HepG2 (cell line): Measurements from ENCODE around the gene FRMD4A. TPM values are rescaled to one million over a fixed set of nuclear protein-coding genes. Genes with fewer than 3 reads are reported as not detected.

ENCODE experiments used
- ATAC-seq: fragments of 200-7000 bp; cut with Tn5 transposase; 3 replicates; pipeline ENCODE4 v1.9.1; 2020; ENCODE audit warnings: mild to moderate bottlenecking, moderate library complexity
- BruUV-seq: library from RNA; stranded (reverse); fragments of 400-500 nt; replicated peaks from 2 replicates; lab custom pipeline; 2021; lab: Mats Ljungman, UMichigan
- CTCF ChIA-PET: fragments of 300-600 bp; formaldehyde crosslinking; extraction: SDS; loops from one replicate; lab custom pipeline; 2021; ENCODE audit warnings: low total read pairs, inconsistent platforms, low intra/inter-chr PET ratio; lab: Yijun Ruan, JAX
- POLR2A ChIA-PET: fragments of 350-600 bp; sonication (Branson Sonifier 250); formaldehyde crosslinking; loops from one replicate; lab custom pipeline; 2020; ENCODE audit warnings: antibody characterized with exemption, inconsistent platforms; lab: Yijun Ruan, JAX
- DNase-seq: peaks from one replicate; pipeline ENCODE4 v3.0.0-alpha.2; 2015; ENCODE audit warnings: low spot score
- FAIRE-seq: peaks from 3 replicates; lab custom pipeline; 2011; peaks lifted over from hg19 to GRCh38; lab: Jason Lieb, UNC
- H2AFZ ChIP-seq: one replicate; pipeline ENCODE4 v1.6.1; 2011; ENCODE audit warnings: low read length, inconsistent platforms
- H3K27ac ChIP-seq: fragments of 300-600 bp; 3 replicates; pipeline ENCODE4 v1.8.0; 2011; ENCODE audit warnings: mixed run types, mild to moderate bottlenecking, mixed read lengths, low read length, inconsistent platforms; ENCODE audit not compliant: insufficient read depth; ENCODE audit errors: extremely low read length
- H3K27me3 ChIP-seq, 2 experiments: fragments of 200-600 bp in 1 of 2; 2 replicates in 1 of 2; 3 replicates in 1 of 2; pipeline versions ENCODE4 v1.6.0 to v1.8.0; 2011; ENCODE audit warnings: low read length in 2 of 2, mild to moderate bottlenecking in 2 of 2, moderate library complexity in 2 of 2, inconsistent platforms in 1 of 2; ENCODE audit not compliant: insufficient read depth in 2 of 2, control insufficient read depth in 1 of 2
- H3K36me3 ChIP-seq, 2 experiments: fragments of 200-600 bp in 1 of 2; replicated peaks in 1 of 2; 2 replicates in 1 of 2; 3 replicates in 1 of 2; pipeline versions ENCODE4 v1.5.1 to v1.8.0; 2011; ENCODE audit warnings: low read length in 2 of 2, inconsistent platforms in 1 of 2; ENCODE audit not compliant: insufficient read depth in 2 of 2, control insufficient read depth in 1 of 2
- H3K4me1 ChIP-seq: 2 replicates; pipeline ENCODE4 v1.5.1; 2012; ENCODE audit warnings: low read length, inconsistent platforms; ENCODE audit not compliant: insufficient read depth
- H3K4me2 ChIP-seq: 2 replicates; pipeline ENCODE4 v1.6.0; 2011; ENCODE audit warnings: low read depth, low read length, inconsistent platforms
- H3K4me3 ChIP-seq, 3 experiments: fragments of 200-600 bp in 1 of 3; sonication (generic), shearing (Covaris generic) in 1 of 3; replicated peaks in 1 of 3; 2 replicates each; pipeline ENCODE4 v1.5.1; 2011 to 2016; ENCODE audit warnings: low read length in 3 of 3, inconsistent platforms in 2 of 3, low read depth in 2 of 3, mild to moderate bottlenecking in 2 of 3, control low read depth in 1 of 3, mixed read lengths in 1 of 3; ENCODE audit not compliant: insufficient read depth in 1 of 3
- H3K79me2 ChIP-seq: one replicate; pipeline ENCODE4 v1.6.1; 2011; ENCODE audit warnings: low read length, inconsistent platforms; ENCODE audit not compliant: insufficient read depth
- H3K9ac ChIP-seq: 2 replicates; pipeline ENCODE4 v1.6.0; 2011; ENCODE audit warnings: mild to moderate bottlenecking, low read depth, low read length, inconsistent platforms; ENCODE audit not compliant: insufficient read depth
- H3K9me3 ChIP-seq: 2 replicates; pipeline ENCODE4 v1.5.1; 2012; ENCODE audit warnings: mild to moderate bottlenecking, low read length
- H4K20me1 ChIP-seq: 2 replicates; pipeline ENCODE4 v1.6.0; 2011; ENCODE audit warnings: inconsistent platforms, mild to moderate bottlenecking, low read length, moderate library complexity; ENCODE audit not compliant: insufficient read depth
- HNRNPH1 ChIP-seq: fragments of 200-400 bp; formaldehyde crosslinking; optimal IDR thresholded peaks from 2 replicates; pipeline ENCODE3; 2017; ENCODE audit warnings: mild to moderate bottlenecking, low read depth, low read length
- IRX3 ChIP-seq: sonication (generic); formaldehyde crosslinking; IDR thresholded peaks from 2 replicates; pipeline ENCODE4 v1.8.1; 2023; ENCODE audit warnings: mild to moderate bottlenecking, low read depth, missing genetic modification reagents, borderline replicate concordance
- KAT8 ChIP-seq: IDR thresholded peaks from 2 replicates; pipeline ENCODE4 v1.6.1; 2016; ENCODE audit warnings: missing genetic modification reagents, missing compliant biosample characterization
- MEIS2 ChIP-seq: sonication (generic); formaldehyde crosslinking; IDR thresholded peaks from 2 replicates; pipeline ENCODE4 v1.9.0; 2021; ENCODE audit warnings: mild to moderate bottlenecking, missing genetic modification reagents
- NBN ChIP-seq: fragments of 450-650 bp; conservative IDR thresholded peaks from 2 replicates; pipeline ENCODE4 v1.6.1; 2017
- RFXANK ChIP-seq: IDR thresholded peaks from 2 replicates; pipeline ENCODE4 v1.6.1; 2016
- TBX2 ChIP-seq: sonication (generic); formaldehyde crosslinking; IDR thresholded peaks from 2 replicates; pipeline ENCODE4 v1.5.0; 2020; ENCODE audit warnings: missing genetic modification reagents, mild to moderate bottlenecking, borderline replicate concordance
- TRIM24 ChIP-seq: sonication (generic); formaldehyde crosslinking; IDR thresholded peaks from 2 replicates; pipeline ENCODE4 v1.8.0; 2022; ENCODE audit warnings: mild to moderate bottlenecking, missing genetic modification reagents
- ZNF329 ChIP-seq: sonication (generic); formaldehyde crosslinking; IDR thresholded peaks from 2 replicates; pipeline ENCODE4 v1.9.0; 2021; ENCODE audit warnings: low read depth, mild to moderate bottlenecking, missing genetic modification reagents
- ZNF839 ChIP-seq: sonication (generic); formaldehyde crosslinking; IDR thresholded peaks from 2 replicates; pipeline ENCODE4 v1.4.0; 2020; ENCODE audit warnings: missing genetic modification reagents, mild to moderate bottlenecking, borderline replicate concordance
- ZNF879 ChIP-seq: sonication (generic); formaldehyde crosslinking; IDR thresholded peaks from 2 replicates; pipeline ENCODE4 v1.8.1; 2023; ENCODE audit warnings: missing genetic modification reagents
- ZSCAN20 ChIP-seq: sonication (generic); formaldehyde crosslinking; IDR thresholded peaks from 2 replicates; pipeline ENCODE4 v1.4.0; 2020; ENCODE audit warnings: missing genetic modification reagents, mild to moderate bottlenecking, borderline replicate concordance
- WGBS: methylation state at CpG from one replicate; pipeline ENCODE4 v1.1.6; 2017; ENCODE audit warnings: low lambda C conversion rate; 5-methylcytosine and 5-hydroxymethylcytosine counted together
- in situ Hi-C: cut with HindIII; loops from 2 replicates; pipeline ENCODE4 v1.10.0; 2017; ENCODE audit warnings: low pct_unique_long_range_greater_than_20kb; ENCODE audit not compliant: extremely low pct_ligation_motif_present
- intact Hi-C: fragments of 100-400 bp; cut with micrococcal nuclease; formaldehyde crosslinking; loops from one replicate; pipeline ENCODE4 v1.10.0; 2022; ENCODE audit not compliant: unreplicated experiment
- polyA plus RNA-seq, 8 experiments: library from polyadenylated mRNA; depleted of rRNA in 3 of 8; stranded (reverse) in 7 of 8; unstranded in 1 of 8; fragments of >200 nt; fragmentation: Illumina TruSeq in 4 of 8; extraction: Trizol in 4 of 8; gene quantifications; 2 replicates each; pipeline versions ENCODE4 v1.2.1 to v1.2.3, GENCODE V29; 2011 to 2016; ENCODE audit warnings: low read depth in 4 of 8, missing spikeins in 1 of 8, mixed read lengths in 1 of 8; ENCODE audit not compliant: insufficient read depth in 1 of 8
- total RNA-seq, 5 experiments: library from RNA; depleted of rRNA; stranded (reverse); fragments of >200 nt; fragmentation: Illumina TruSeq; extraction: Trizol; gene quantifications; 2 replicates each; pipeline ENCODE4 v1.2.3, GENCODE V29; 2016; ENCODE audit warnings: low read depth in 1 of 5
- TF ChIP-seq, protein P1 (sequence below), 2 experiments: sonication (generic) in 1 of 2; formaldehyde crosslinking in 1 of 2; IDR thresholded peaks; 2 replicates each; pipeline versions ENCODE4 v1.4.0 to v1.6.1; 2018 to 2020; ENCODE audit warnings: missing genetic modification reagents in 2 of 2, borderline replicate concordance in 1 of 2, low read depth in 1 of 2, mild to moderate bottlenecking in 1 of 2, missing biosample characterization in 1 of 2
- TF ChIP-seq, protein P2 (sequence below): sonication (generic); formaldehyde crosslinking; IDR thresholded peaks from 2 replicates; pipeline ENCODE4; 2020; ENCODE audit warnings: missing genetic modification reagents, mild to moderate bottlenecking, borderline replicate concordance
- TF ChIP-seq, protein P3 (sequence below): sonication (generic); formaldehyde crosslinking; conservative IDR thresholded peaks from 2 replicates; pipeline ENCODE4 v1.4.0; 2020; ENCODE audit warnings: missing genetic modification reagents
- TF ChIP-seq, protein P4 (sequence below): IDR thresholded peaks from 2 replicates; pipeline ENCODE4 v1.6.1; 2016; ENCODE audit warnings: mild to moderate bottlenecking, missing biosample characterization, missing genetic modification reagents

FRMD4A gene
- total and polyA plus RNA-seq, 2 of the 13 experiments (the other 11 are each of a cell fraction or from before 2014, with no cell fraction given): 0.09 to 0.26 TPM

DNA sequence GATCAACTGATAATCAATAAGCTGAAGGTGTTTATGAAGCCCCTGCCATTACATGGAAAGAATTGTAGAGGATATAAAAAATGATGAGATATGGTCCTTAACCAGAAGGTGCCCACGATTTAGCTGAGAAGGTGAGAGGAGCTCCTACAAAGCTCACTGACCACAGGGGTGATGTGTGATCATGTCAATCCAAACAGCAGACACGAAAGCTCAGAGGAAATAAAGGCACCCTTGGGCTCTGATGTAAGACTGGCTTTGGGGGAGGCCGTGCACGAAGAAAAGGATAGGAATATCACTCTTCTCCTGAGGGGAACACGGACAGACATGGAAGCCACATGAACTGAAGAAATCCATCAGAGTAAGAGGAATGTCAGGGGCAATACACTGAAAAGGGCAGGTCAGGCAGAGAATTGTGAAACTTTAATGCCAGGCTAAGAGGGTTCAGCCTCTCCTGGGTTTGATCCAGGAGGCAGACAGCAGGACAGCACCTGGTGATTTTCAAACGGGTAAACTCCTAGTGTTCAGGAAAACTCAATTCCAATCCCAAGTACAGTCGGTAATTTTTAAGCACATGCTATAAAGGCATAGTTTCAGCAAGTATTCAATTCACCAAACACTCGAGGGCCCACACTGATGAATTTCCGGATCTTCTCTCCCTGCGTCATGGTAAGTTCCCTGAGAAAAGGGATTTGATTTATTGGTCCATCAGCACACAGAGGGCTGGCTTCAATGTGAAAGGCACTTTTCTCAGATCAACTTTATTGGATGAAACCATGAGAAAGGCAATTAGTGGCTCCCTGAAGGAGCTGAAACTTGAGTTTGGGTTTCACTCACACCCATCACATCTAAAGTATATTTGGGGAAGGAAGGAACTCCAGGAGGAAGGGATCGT lies 580.2 kb downstream of the FRMD4A start:
- ChIA-PET CTCF (no interaction called here), POLR2A (no interaction called here)
- FAIRE-seq (no peak), DNase-seq (no peak), ATAC-seq (no peak)
- Histone ChIP-seq H3K27me3 (peaks cover 2 to 4% of the 10 kb centered on the region in 2 experiments; a peak in 2 of 5 replicates), H3K79me2 (no peaks in the 10 kb centered on the region), H3K4me1 (no peaks in the 10 kb centered on the region; the same call in 1 of the 2 replicates), H3K36me3 (no peaks in the 10 kb centered on the region), H3K27ac (no peak overlapping the region), H4K20me1 (no peaks in the 10 kb centered on the region), H3K9me3 (no peaks in the 10 kb centered on the region), H2AFZ (no peak overlapping the region), H3K4me2 (no peak overlapping the region), H3K9ac (no peak overlapping the region), H3K4me3 (no peak overlapping the region)
- in situ Hi-C loops (no loop called here), intact Hi-C loops (no loop called here)
- 41% methylated on average over 11 of the region's 11 CpGs for WGBS
- BruUV-seq: no TSS peak
- TF ChIP-seq, protein P1, sequence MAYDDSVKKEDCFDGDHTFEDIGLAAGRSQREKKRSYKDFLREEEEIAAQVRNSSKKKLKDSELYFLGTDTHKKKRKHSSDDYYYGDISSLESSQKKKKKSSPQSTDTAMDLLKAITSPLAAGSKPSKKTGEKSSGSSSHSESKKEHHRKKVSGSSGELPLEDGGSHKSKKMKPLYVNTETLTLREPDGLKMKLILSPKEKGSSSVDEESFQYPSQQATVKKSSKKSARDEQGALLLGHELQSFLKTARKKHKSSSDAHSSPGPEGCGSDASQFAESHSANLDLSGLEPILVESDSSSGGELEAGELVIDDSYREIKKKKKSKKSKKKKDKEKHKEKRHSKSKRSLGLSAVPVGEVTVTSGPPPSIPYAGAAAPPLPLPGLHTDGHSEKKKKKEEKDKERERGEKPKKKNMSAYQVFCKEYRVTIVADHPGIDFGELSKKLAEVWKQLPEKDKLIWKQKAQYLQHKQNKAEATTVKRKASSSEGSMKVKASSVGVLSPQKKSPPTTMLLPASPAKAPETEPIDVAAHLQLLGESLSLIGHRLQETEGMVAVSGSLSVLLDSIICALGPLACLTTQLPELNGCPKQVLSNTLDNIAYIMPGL (CRISPR knock-in tag; IDR thresholded peaks at IDR 0.05; ENCODE audit: borderline replicate concordance in 1 of 2, low read depth in 1 of 2): no peak
- TF ChIP-seq KAT8 (CRISPR knock-in tag) (no peak), HNRNPH1 (no peak), ZNF879 (CRISPR knock-in tag) (no peak), ZNF329 (no peak), RFXANK (CRISPR knock-in tag) (no peak), ZSCAN20 (CRISPR knock-in tag) (no peak), TBX2 (CRISPR knock-in tag) (no peak), ZNF839 (no peak), IRX3 (CRISPR knock-in tag) (no peak), MEIS2 (CRISPR knock-in tag) (no peak), TRIM24 (CRISPR knock-in tag) (no peak), NBN (no peak)
- TF ChIP-seq, protein P2, sequence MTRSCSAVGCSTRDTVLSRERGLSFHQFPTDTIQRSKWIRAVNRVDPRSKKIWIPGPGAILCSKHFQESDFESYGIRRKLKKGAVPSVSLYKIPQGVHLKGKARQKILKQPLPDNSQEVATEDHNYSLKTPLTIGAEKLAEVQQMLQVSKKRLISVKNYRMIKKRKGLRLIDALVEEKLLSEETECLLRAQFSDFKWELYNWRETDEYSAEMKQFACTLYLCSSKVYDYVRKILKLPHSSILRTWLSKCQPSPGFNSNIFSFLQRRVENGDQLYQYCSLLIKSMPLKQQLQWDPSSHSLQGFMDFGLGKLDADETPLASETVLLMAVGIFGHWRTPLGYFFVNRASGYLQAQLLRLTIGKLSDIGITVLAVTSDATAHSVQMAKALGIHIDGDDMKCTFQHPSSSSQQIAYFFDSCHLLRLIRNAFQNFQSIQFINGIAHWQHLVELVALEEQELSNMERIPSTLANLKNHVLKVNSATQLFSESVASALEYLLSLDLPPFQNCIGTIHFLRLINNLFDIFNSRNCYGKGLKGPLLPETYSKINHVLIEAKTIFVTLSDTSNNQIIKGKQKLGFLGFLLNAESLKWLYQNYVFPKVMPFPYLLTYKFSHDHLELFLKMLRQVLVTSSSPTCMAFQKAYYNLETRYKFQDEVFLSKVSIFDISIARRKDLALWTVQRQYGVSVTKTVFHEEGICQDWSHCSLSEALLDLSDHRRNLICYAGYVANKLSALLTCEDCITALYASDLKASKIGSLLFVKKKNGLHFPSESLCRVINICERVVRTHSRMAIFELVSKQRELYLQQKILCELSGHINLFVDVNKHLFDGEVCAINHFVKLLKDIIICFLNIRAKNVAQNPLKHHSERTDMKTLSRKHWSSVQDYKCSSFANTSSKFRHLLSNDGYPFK (CRISPR knock-in tag): no peak
- TF ChIP-seq, protein P3, sequence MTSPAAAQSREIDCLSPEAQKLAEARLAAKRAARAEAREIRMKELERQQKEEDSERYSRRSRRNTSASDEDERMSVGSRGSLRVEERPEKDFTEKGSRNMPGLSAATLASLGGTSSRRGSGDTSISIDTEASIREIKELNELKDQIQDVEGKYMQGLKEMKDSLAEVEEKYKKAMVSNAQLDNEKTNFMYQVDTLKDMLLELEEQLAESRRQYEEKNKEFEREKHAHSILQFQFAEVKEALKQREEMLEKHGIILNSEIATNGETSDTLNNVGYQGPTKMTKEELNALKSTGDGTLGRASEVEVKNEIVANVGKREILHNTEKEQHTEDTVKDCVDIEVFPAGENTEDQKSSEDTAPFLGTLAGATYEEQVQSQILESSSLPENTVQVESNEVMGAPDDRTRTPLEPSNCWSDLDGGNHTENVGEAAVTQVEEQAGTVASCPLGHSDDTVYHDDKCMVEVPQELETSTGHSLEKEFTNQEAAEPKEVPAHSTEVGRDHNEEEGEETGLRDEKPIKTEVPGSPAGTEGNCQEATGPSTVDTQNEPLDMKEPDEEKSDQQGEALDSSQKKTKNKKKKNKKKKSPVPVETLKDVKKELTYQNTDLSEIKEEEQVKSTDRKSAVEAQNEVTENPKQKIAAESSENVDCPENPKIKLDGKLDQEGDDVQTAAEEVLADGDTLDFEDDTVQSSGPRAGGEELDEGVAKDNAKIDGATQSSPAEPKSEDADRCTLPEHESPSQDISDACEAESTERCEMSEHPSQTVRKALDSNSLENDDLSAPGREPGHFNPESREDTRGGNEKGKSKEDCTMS (CRISPR knock-in tag): no peak
- TF ChIP-seq, protein P4, sequence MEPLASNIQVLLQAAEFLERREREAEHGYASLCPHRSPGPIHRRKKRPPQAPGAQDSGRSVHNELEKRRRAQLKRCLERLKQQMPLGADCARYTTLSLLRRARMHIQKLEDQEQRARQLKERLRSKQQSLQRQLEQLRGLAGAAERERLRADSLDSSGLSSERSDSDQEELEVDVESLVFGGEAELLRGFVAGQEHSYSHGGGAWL (CRISPR knock-in tag): no peak
